Activated CD4-positive, alpha-beta memory T cell treated with anti-CD3 and anti-CD28 coated beads, Interleukin-2, amount 10 ng/mL, durations not matched to agents 7 days and 5 days (primary cell): ENCODE results near the gene ANKFY1. TPM values are rescaled to one million over a fixed set of nuclear protein-coding genes. Genes with fewer than 3 reads are reported as not detected.
A peak's percentile ranks its signal among the peaks of the same experiment; 100 is the strongest.
"Not testable (repeated sequence)": the region's sequence is repeated elsewhere in the genome, so short reads cannot be mapped to it uniquely, and the experiment has no call there.

Experiments
- CTCF ChIA-PET: fragments of 350-600 bp; sonication (Branson Sonifier 250); formaldehyde crosslinking; loops from one replicate; lab custom pipeline; 2021; ENCODE audit warnings: antibody characterized with exemption, inconsistent platforms; lab: Charles Lee
- POLR2A ChIA-PET: fragments of 350-600 bp; sonication (Branson Sonifier 250); formaldehyde crosslinking; loops from one replicate; lab custom pipeline; 2021; ENCODE audit warnings: antibody characterized with exemption; lab: Charles Lee
- DNase-seq: peaks from one replicate; pipeline ENCODE4 v3.0.0-alpha.2; 2020
- H3K27ac Mint-ChIP-seq: one replicate; pipeline ENCODE4 v1.8.0; 2021; ENCODE audit warnings: mild to moderate bottlenecking, mixed read lengths
- H3K27me3 Mint-ChIP-seq: one replicate; pipeline ENCODE4 v1.8.0; 2021; ENCODE audit warnings: mixed read lengths
- H3K36me3 Mint-ChIP-seq: one replicate; pipeline ENCODE4 v1.8.0; 2021; ENCODE audit warnings: low read depth, mixed read lengths
- H3K4me1 Mint-ChIP-seq: one replicate; pipeline ENCODE4 v1.8.0; 2021; ENCODE audit warnings: mixed read lengths
- H3K4me3 Mint-ChIP-seq: one replicate; pipeline ENCODE4 v1.8.0; 2021; ENCODE audit warnings: mild to moderate bottlenecking, mixed read lengths
- H3K9me3 Mint-ChIP-seq: one replicate; pipeline ENCODE4 v1.8.0; 2021; ENCODE audit warnings: mixed read lengths
- total RNA-seq, 2 experiments: library from RNA; stranded (reverse); gene quantifications; one replicate each; pipeline ENCODE4 v1.2.3, GENCODE V29; 2021

The ANKFY1 gene
- total RNA-seq, 2 experiments from 2014 or later, result 70.7 to 71.6 TPM

- POLR2A ChIA-PET, result interaction anchor here (0.8 to 5.2 kb wide), 26 partner anchors 10 to 798 kb away, joined by 3 to 178 read pairs (median 6); partner anchors contain the start of genes CAMKK1, MYBBP1A, PSMB6 and RNF167
- peaks cover 60% of the 10 kb centered on the region for H3K4me1 Mint-ChIP-seq
- peak; percentile 52 for DNase-seq
Measured at GRCh38 chr17:4142107-4142900, 121.5 kb downstream of the ANKFY1 start.

GRCh38 chr17:4140125-4140524, 123.7 kb downstream of the ANKFY1 start:
- no peak overlapping the region for H3K27ac Mint-ChIP-seq
- POLR2A ChIA-PET, result interaction anchor here (1.4 to 3.4 kb wide), 2 partner anchors 12 to 36 kb away, joined by 3 to 10 read pairs; no protein-coding TSS in a partner anchor
- peaks cover 21% of the 10 kb centered on the region for H3K36me3 Mint-ChIP-seq
- H3K9me3 Mint-ChIP-seq, result no peaks in the 10 kb centered on the region
- no peak overlapping the region for H3K4me3 Mint-ChIP-seq
- CTCF ChIA-PET, result no interaction called here
- H3K4me1 Mint-ChIP-seq, result peaks cover 57% of the 10 kb centered on the region
- DNase-seq, result no peak
- H3K27me3 Mint-ChIP-seq, result no peaks in the 10 kb centered on the region

More at GRCh38 chr17:4142107-4142900, 121.5 kb downstream of the ANKFY1 start:
- H3K9me3 Mint-ChIP-seq, result no peaks in the 10 kb centered on the region
- peaks cover 17% of the 10 kb centered on the region for H3K36me3 Mint-ChIP-seq
- CTCF ChIA-PET, result interaction anchor here (1.2 to 2.9 kb wide), 4 partner anchors 12 to 296 kb away, joined by 3 to 20 read pairs (median 6); partner anchors contain the start of gene NCBP3
- no peaks in the 10 kb centered on the region for H3K27me3 Mint-ChIP-seq
- peak overlapping the region; percentile 100 for H3K27ac Mint-ChIP-seq
- H3K4me3 Mint-ChIP-seq, result peak overlapping the region; percentile 98

- H3K27me3 Mint-ChIP-seq, CTCF ChIA-PET, DNase-seq, H3K27ac Mint-ChIP-seq, H3K9me3 Mint-ChIP-seq, H3K4me3 Mint-ChIP-seq: not testable (repeated sequence)
- Mint-ChIP-seq H3K4me1 (peaks cover 51% of the 10 kb centered on the region), H3K36me3 (peaks cover 19% of the 10 kb centered on the region)
- POLR2A ChIA-PET, result interaction anchor here (1.4 to 3.4 kb wide), 2 partner anchors 11 to 37 kb away, joined by 3 to 10 read pairs; no protein-coding TSS in a partner anchor
Measured at GRCh38 chr17:4138906-4139526, 124.8 kb downstream of the ANKFY1 start.

- Mint-ChIP-seq H3K4me3 (no peak overlapping the region), H3K9me3 (no peaks in the 10 kb centered on the region), H3K4me1 (peaks cover 44% of the 10 kb centered on the region), H3K36me3 (peaks cover 19% of the 10 kb centered on the region), H3K27me3 (no peaks in the 10 kb centered on the region), H3K27ac (no peak overlapping the region)
- ChIA-PET CTCF (no interaction called here), POLR2A (interaction anchor here (1.6 kb wide), 1 partner anchor 27 kb away, joined by 3 read pairs; no protein-coding TSS in a partner anchor)
- DNase-seq, result no peak
Measured at GRCh38 chr17:4136373-4136772, 127.4 kb downstream of the ANKFY1 start.

- ChIA-PET POLR2A (interaction anchor here (0.9 to 1.9 kb wide), 3 partner anchors 9 to 41 kb away, joined by 3 to 14 read pairs (median 6); partner anchors contain the start of gene CYB5D2), CTCF (interaction anchor here (0.6 kb wide), 1 partner anchor 8 kb away, joined by 3 read pairs; no protein-coding TSS in a partner anchor)
- DNase-seq, result no peak
- Mint-ChIP-seq H3K9me3 (no peaks in the 10 kb centered on the region), H3K4me3 (no peak overlapping the region), H3K27ac (no peak overlapping the region), H3K27me3 (no peaks in the 10 kb centered on the region), H3K36me3 (peaks cover 24% of the 10 kb centered on the region), H3K4me1 (peaks cover 44% of the 10 kb centered on the region)
Measured at GRCh38 chr17:4135489-4135888, 128.3 kb downstream of the ANKFY1 start.

GRCh38 chr17:4134721-4135120, 129.1 kb downstream of the ANKFY1 start:
- H3K9me3 Mint-ChIP-seq, result no peaks in the 10 kb centered on the region
- H3K4me1 Mint-ChIP-seq, result peaks cover 39% of the 10 kb centered on the region
- DNase-seq, result no peak
- CTCF ChIA-PET, result interaction anchor here (0.6 to 1.0 kb wide), 2 partner anchors 9 to 221 kb away, joined by 3 read pairs; no protein-coding TSS in a partner anchor
- H3K27me3 Mint-ChIP-seq, result no peaks in the 10 kb centered on the region
- POLR2A ChIA-PET, result interaction anchor here (0.9 to 1.9 kb wide), 3 partner anchors 10 to 42 kb away, joined by 3 to 14 read pairs (median 6); partner anchors contain the start of gene CYB5D2
- peaks cover 26% of the 10 kb centered on the region for H3K36me3 Mint-ChIP-seq
- H3K27ac Mint-ChIP-seq, result no peak overlapping the region
- H3K4me3 Mint-ChIP-seq, result no peak overlapping the region

- Mint-ChIP-seq H3K9me3 (no peaks in the 10 kb centered on the region), H3K4me3 (no peak overlapping the region), H3K36me3 (peaks cover 30% of the 10 kb centered on the region), H3K4me1 (peaks cover 29% of the 10 kb centered on the region), H3K27ac (no peak overlapping the region), H3K27me3 (no peaks in the 10 kb centered on the region)
- POLR2A ChIA-PET, result interaction anchor here (0.7 to 2.1 kb wide), 2 partner anchors 12 to 86 kb away, joined by 3 to 9 read pairs; partner anchors contain the start of genes CYB5D2 and ZZEF1
- CTCF ChIA-PET, result no interaction called here
- no peak for DNase-seq
Measured at GRCh38 chr17:4130715-4131114, 133.1 kb downstream of the ANKFY1 start.

GRCh38 chr17:4127555-4127954, 136.2 kb downstream of the ANKFY1 start:
- Mint-ChIP-seq H3K27me3 (no peaks in the 10 kb centered on the region), H3K36me3 (peaks cover 44% of the 10 kb centered on the region), H3K27ac (no peak overlapping the region)

GRCh38 chr17:4125552-4125951, 138.2 kb downstream of the ANKFY1 start:
- CTCF ChIA-PET, result interaction anchor here (0.7 kb wide), 1 partner anchor 34 kb away, joined by 4 read pairs; no protein-coding TSS in a partner anchor
- H3K4me1 Mint-ChIP-seq, result peaks cover 21% of the 10 kb centered on the region
- H3K27ac Mint-ChIP-seq, result no peak overlapping the region
- no peak for DNase-seq
- H3K4me3 Mint-ChIP-seq, result no peak overlapping the region
- H3K9me3 Mint-ChIP-seq, result no peaks in the 10 kb centered on the region
- peaks cover 42% of the 10 kb centered on the region for H3K36me3 Mint-ChIP-seq
- POLR2A ChIA-PET, result interaction anchor here (1.3 kb wide), 1 partner anchor 18 kb away, joined by 4 read pairs; no protein-coding TSS in a partner anchor
- H3K27me3 Mint-ChIP-seq, result no peaks in the 10 kb centered on the region

More at GRCh38 chr17:4127555-4127954, 136.2 kb downstream of the ANKFY1 start:
- ChIA-PET CTCF (interaction anchor here (0.6 kb wide), 1 partner anchor 31 kb away, joined by 4 read pairs; no protein-coding TSS in a partner anchor), POLR2A (interaction anchor here (1.2 to 1.8 kb wide), 3 partner anchors 12 to 164 kb away, joined by 3 to 8 read pairs (median 4); partner anchors contain the start of genes CYB5D2 and ZZEF1)
- H3K4me1 Mint-ChIP-seq, result peaks cover 29% of the 10 kb centered on the region
- H3K9me3 Mint-ChIP-seq, result no peaks in the 10 kb centered on the region
- DNase-seq, result no peak
- no peak overlapping the region for H3K4me3 Mint-ChIP-seq

- ChIA-PET CTCF (no interaction called here), POLR2A (interaction anchor here (1.3 kb wide), 1 partner anchor 19 kb away, joined by 4 read pairs; no protein-coding TSS in a partner anchor)
- peaks cover 18% of the 10 kb centered on the region for H3K4me1 Mint-ChIP-seq
- no peaks in the 10 kb centered on the region for H3K9me3 Mint-ChIP-seq
- DNase-seq, result no peak
- no peak overlapping the region for H3K4me3 Mint-ChIP-seq
- peak overlapping the region; percentile 51 for H3K27ac Mint-ChIP-seq
- peaks cover 39% of the 10 kb centered on the region for H3K36me3 Mint-ChIP-seq
- no peaks in the 10 kb centered on the region for H3K27me3 Mint-ChIP-seq
Measured at GRCh38 chr17:4124999-4125398, 138.8 kb downstream of the ANKFY1 start.

- H3K4me3 Mint-ChIP-seq, result no peak overlapping the region
- ChIA-PET POLR2A (interaction anchor here (2.5 kb wide), 1 partner anchor 14 kb away, joined by 6 read pairs; no protein-coding TSS in a partner anchor), CTCF (interaction anchor here (1.0 kb wide), 1 partner anchor 80 kb away, joined by 4 read pairs; no protein-coding TSS in a partner anchor)
- H3K27ac Mint-ChIP-seq, result no peak overlapping the region
- DNase-seq, result no peak
- no peaks in the 10 kb centered on the region for H3K9me3 Mint-ChIP-seq
- H3K4me1 Mint-ChIP-seq, result peaks cover 11% of the 10 kb centered on the region
- H3K36me3 Mint-ChIP-seq, result peaks cover 46% of the 10 kb centered on the region
- H3K27me3 Mint-ChIP-seq, result no peaks in the 10 kb centered on the region
Measured at GRCh38 chr17:4120332-4120731, 143.4 kb downstream of the ANKFY1 start.

- peaks cover 7% of the 10 kb centered on the region for H3K4me1 Mint-ChIP-seq
- ChIA-PET CTCF (no interaction called here), POLR2A (no interaction called here)
- no peaks in the 10 kb centered on the region for H3K9me3 Mint-ChIP-seq
- H3K4me3 Mint-ChIP-seq, result no peak overlapping the region
- no peak overlapping the region for H3K27ac Mint-ChIP-seq
- no peaks in the 10 kb centered on the region for H3K27me3 Mint-ChIP-seq
- H3K36me3 Mint-ChIP-seq, result peaks cover 43% of the 10 kb centered on the region
- DNase-seq, result no peak
Measured at GRCh38 chr17:4119299-4119698, 144.5 kb downstream of the ANKFY1 start.
